GM19324 (cell line): ENCODE data around the gene VCAM1.
"Not testable (repeated sequence)": the region's sequence is repeated elsewhere in the genome, so short reads cannot be mapped to it uniquely, and the experiment has no call there.

Experiments used
- ATAC-seq: cut with Tn5 transposase; IDR thresholded peaks from one replicate; pipeline ENCODE4 v1.9.1; 2021; ENCODE audit warnings: mild to moderate bottlenecking, moderate library complexity; ENCODE audit not compliant: unreplicated experiment, low FRiP score

Gene VCAM1, protein sequence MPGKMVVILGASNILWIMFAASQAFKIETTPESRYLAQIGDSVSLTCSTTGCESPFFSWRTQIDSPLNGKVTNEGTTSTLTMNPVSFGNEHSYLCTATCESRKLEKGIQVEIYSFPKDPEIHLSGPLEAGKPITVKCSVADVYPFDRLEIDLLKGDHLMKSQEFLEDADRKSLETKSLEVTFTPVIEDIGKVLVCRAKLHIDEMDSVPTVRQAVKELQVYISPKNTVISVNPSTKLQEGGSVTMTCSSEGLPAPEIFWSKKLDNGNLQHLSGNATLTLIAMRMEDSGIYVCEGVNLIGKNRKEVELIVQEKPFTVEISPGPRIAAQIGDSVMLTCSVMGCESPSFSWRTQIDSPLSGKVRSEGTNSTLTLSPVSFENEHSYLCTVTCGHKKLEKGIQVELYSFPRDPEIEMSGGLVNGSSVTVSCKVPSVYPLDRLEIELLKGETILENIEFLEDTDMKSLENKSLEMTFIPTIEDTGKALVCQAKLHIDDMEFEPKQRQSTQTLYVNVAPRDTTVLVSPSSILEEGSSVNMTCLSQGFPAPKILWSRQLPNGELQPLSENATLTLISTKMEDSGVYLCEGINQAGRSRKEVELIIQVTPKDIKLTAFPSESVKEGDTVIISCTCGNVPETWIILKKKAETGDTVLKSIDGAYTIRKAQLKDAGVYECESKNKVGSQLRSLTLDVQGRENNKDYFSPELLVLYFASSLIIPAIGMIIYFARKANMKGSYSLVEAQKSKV

DNA sequence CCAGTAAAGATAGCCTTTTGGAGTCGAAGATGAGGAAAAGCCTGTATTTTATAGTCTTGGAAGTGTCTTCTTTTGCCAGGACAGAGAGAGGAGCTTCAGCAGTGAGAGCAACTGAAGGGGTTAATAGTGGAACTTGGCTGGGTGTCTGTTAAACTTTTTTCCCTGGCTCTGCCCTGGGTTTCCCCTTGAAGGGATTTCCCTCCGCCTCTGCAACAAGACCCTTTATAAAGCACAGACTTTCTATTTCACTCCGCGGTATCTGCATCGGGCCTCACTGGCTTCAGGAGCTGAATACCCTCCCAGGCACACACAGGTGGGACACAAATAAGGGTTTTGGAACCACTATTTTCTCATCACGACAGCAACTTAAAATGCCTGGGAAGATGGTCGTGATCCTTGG lies at the start of gene VCAM1:
TSS of gene VCAM1 (plus strand) at position 253 of the 400 bp plus-strand sequence. CDS start at position 372, 119 bp downstream.
- ATAC-seq = no peak

DNA sequence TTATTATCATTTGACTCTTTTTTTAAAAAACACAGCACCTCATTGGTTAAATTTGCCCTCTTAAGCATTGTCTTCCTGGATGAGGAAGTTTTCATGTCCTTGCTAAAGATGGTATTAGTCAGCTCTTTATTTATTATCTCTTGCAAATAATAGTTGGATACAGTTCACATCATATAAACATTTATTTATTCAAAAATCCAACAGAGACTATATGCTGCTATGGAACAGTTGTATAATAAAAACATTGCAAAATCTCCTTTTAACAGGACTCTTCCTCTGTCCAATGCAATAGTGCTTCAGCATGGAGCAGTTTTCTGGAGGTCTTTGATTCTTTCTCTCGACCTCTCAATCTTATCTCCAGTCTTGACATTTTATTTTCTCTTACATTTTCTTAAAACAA lies 49.5 kb upstream of the VCAM1 start:
- ATAC-seq = no peak

GRCh38 chr1:100671601-100672000 lies 47.9 kb upstream of the VCAM1 start:
- no peak for ATAC-seq

DNA sequence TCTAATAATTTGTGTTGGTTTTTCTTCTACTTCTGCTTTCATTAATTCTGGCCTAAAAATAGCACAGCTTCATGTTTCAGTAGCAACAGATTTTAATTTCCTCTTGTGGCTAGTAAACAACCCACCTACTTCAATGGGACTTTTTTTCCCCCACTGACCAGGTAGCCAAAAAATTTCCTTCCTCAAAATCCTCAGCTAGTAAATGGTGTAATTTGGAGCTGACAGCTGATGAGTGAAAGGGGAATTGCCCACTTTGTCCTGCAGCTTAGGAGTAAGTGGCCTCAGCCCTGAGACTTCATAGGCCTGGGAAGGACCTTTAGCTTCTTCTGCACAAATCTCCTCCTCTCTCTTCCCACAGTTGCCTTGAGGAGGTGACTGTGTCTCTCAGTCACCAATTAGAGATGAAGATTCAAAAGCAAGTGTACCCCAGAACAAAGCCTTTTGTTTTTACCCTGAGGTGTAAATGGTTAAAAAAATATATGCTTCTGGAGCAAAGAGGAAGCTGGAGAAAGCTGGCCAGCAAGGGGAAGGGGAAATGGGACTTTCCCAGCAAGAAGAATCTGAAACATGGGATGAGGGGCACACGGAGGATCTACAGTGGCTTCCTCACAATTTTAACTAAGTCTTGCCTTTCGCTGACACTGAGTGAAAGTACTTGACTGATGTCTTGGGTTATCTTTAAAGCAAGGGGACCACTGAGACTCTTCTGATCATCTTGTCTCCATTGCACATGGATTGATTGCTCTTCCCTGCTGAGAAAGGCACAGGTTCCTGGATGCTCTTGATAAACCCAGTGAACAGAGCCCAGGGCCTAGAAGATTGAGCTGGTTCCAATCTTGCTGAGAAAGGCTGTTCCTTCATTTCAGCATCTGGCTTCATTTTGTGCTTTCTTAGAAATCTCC lies 35.8 kb upstream of the VCAM1 start:
- ATAC-seq = no peak

DNA sequence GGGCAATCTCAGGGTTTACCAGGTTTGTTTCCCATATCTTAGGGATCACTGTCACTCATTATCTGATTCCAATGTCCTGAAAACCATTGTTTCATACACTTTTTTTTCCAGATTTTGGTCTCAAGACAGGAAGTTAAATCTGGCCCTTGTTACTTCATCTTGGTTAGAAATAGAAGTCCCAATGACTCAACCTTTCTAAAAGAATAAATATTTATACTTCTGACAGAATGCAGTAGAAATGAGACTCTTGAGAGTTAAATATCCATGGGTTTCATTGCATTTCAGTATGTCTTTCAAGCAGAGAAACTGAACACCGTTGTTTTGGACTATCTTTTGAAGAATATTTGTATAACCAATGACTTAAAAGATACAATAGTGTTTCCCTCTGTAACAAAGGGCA lies 19.8 kb upstream of the VCAM1 start:
- no peak for ATAC-seq

DNA sequence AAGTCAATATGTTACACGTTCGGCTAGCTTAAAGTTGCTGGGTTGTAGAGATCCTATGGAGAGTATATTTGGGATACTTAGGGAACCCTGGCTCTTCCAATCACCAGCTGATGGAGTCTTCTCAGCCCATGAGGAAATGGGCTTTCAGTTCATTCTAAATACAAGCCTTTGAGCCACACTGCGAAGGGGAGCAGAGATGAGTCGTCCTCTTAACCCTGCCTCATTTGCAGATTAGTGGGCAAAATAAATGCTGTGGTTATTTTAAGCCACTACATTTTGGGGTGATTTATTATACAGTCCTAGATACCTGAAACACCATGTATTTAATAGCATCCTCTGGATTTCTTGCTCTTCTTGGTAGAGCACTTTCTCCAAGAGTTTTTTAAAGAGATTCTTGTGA lies 19.0 kb upstream of the VCAM1 start:
- ATAC-seq = no peak

- no peak for ATAC-seq
Observed at GRCh38 chr1:100703052-100703451, 16.5 kb upstream of the VCAM1 start.

- ATAC-seq = no peak
Observed at GRCh38 chr1:100703716-100704115, 15.8 kb upstream of the VCAM1 start.

GRCh38 chr1:100704473-100704872 lies 15.1 kb upstream of the VCAM1 start:
- ATAC-seq = no peak

DNA sequence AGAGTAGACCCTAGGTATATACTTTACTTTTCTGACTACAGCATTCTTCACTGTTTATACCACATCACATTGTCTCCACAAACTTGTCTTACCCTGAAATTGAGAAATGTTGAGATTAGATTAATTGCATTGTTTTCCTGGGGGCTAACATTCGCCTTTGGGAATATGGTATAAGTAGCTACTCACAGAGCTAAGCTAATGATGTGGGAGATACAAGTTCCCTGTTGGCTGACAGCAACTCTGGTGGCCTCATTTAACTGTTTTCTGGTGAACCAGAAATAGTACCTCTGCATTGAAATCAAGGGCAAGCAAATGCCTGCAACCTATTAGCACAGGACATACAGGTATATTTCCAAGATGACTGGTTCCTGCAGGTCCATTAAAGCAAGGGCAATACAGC lies 13.2 kb upstream of the VCAM1 start:
- no peak for ATAC-seq

DNA sequence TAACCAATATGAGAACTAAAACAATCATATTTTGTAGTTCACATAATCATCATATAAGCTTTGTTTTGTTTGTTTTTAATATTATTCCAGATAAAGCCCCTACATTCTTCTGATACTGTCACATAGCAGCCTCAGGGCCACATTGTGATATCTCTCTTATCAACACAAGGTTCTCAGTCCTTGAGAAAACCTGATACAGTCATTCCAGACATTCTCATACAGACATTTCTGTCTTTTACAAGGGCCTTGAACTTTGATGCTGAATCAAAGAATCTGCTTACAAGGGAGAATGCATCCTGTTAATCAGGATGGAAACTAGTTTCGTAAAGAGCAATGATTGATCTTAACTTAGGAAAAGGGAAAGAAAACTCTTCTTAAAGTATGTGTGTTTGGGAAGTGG lies 12.7 kb upstream of the VCAM1 start:
- ATAC-seq = no peak

DNA sequence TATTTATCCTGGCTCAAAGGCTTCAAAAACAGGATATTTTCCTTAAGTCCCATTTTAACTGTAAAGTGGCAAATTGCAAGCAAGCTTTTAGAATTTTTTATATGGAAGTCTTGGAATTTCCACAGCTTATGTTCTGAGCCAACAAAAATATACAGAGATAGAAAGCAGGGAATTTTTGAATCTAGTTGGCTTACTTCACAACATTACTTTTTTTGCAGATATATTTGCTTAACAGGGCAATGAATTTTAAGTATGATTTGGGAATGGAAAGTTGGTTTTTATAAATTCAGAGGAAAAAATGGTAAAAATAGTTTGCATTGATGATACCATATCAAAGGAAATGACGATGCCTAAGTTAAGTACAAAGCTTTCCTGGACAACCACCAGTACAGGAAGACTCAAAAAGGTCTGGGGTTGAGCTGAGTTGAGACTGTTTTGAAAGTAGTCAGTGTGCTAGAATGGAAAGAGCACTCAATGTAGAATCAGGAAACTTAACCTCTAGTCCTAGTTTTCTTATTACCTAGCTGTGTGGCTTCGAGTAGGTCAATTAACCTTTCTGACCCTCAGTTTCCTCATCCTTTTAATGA lies 11.0 kb upstream of the VCAM1 start:
- ATAC-seq = no peak

DNA sequence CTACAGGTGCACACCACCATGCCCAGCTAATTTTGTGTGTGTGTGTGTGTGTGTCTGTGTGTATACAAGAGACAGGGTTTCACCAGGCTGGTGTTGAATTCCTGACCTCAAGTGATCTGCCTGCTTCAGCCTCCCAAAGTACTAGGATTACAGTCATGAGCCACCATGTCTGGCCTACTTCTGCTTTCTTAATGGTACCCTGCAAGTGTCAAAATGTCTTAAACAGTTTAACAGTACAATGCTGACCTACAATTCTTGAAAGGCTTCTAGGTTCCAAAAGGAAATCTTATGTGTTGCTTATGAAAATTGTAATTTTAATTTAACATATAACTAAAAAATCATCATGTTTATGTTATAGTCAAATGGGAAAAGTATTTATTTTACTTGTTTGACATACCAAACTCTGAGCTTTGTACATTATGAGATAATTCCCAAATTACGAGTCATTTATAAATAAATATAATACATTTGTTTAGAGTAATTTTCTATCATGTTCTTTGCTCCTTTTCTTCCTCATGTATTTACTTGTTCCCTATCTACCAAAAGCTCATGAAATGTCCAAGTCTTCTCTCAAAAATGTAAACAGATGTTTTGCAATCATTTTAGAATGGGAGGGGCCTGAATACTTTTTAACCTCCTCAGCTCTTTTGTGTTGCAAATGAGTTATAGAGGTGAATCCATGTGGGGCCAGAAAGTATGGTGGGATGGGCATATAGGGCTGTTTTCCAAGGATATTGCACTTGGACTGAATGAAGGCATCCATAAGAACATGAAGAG lies 8.4 kb upstream of the VCAM1 start:
- ATAC-seq = no peak

DNA sequence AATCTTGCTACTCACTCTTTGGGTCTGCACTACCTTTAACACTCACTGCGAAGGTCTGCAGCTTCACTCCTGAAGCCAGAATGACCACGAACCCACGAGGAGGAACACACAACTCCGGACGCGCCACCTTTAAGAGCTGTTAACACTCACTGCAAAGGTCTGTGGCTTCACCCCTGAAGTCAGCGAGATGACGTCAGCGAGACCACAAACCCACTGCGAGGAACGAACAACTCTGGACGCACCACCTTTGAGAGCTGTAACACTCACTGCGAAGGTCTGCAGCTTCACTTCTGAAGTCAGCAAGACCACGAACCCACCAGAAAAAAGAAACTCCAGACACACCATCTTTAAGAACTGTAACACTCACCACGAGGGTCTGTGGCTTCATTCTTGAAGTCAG lies 6.5 kb upstream of the VCAM1 start:
- ATAC-seq = not testable (repeated sequence)

- ATAC-seq = no peak
Observed at GRCh38 chr1:100713626-100714025, 5.9 kb upstream of the VCAM1 start.

DNA sequence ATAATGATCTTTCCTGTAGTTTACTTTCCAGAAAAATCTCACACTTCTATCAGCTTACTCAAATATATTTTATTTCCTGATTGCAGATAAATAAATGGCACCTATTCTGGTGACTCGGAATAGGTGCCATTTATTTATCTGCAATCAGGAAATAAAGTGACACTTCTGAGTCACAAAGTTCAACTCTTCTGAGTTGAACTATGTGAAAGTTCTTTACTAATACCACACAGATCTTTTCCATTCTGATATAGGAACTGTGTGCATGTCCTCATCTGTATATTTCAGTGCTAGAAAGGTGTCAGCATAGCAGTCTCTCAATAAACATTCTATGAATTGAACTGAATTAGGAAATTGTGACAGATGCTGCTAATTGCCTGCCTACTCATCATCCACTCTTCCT lies 4.9 kb upstream of the VCAM1 start:
- no peak for ATAC-seq

GRCh38 chr1:100717218-100717617 lies 2.3 kb upstream of the VCAM1 start:
- no peak for ATAC-seq

DNA sequence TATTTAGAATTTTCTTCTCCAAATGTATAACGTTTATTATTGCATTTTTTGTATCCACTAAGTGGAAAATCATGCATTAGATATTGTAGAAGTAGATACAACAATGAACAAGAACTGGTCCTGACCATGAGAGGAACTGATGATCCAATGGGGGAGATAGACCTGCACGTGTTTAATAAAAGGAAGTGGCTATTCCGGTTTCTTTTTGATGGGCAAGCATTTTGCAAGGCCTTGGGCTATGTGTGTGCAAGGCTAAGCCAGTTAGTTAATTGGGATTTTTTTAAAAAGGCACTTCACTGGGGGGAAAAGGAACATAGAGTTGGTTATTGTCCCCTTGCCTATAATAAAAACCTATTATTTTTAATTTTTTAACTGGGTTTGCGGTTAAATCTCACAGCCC lies 961 bp upstream of the VCAM1 start:
- no peak for ATAC-seq

DNA sequence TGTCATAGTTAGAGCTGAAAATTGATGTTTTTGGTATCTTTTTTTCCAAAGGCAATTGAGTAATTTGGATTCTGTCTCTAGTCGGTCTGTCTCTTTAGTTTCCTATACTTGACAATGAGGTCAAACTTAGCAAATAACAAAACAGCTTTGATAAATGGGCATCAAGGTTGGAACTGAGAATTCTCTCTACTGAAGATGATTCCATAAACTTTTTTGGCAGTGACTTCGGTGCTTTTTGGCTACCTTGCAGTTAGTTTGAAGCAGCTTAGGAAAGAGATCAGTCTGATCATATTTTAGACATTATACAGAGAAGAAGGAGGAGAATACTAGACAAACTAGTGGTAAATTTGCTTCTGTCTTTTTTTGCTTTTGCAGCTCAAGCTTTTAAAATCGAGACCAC lies 559 bp downstream of the VCAM1 start:
- ATAC-seq = no peak

GRCh38 chr1:100720751-100721150 lies 1.2 kb downstream of the VCAM1 start:
- no peak for ATAC-seq
